ENCODE data around the gene CD200.

Gene CD200

DNA sequence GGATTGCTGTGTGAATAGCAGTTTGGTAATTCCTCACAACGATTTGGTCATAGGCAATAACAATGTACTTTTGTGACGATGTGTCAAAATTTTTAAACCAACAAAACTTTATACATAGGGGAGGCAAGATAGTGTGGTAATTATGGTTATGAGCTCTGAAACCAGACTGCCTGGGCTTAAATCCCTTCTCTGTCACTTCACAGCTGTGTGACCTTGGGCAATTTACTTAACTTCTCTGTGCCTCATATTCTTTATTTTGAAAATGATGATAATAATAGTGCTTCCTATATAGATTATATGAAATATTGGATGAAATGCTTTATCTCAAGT, 5.7 kb downstream of the CD200 start:
- TF ChIP-seq Cebpa-rat (IDR thresholded peaks at IDR 0.05), result no peak
- no peak overlapping the region for H3K4me2 ChIP-seq
- H3K27ac ChIP-seq, result no peak overlapping the region
- H3K9ac ChIP-seq, result no peak overlapping the region
- H3K36me3 ChIP-seq, result no peaks in the 10 kb centered on the region; a peak in 1 of 22 replicates
- no peaks in the 10 kb centered on the region for H4K20me1 ChIP-seq
- H3K27me3 ChIP-seq, result peaks cover 19 to 24% (median 21%) of the 10 kb centered on the region in 11 experiments
- 0 out of 20 replicates have a peak, but pooled peaks cover 0 to under 1% (median 0%) of the 10 kb centered on the region in 10 experiments for H3K4me1 ChIP-seq
- H3K4me3 ChIP-seq, result no peak overlapping the region
- H3K9me3 ChIP-seq (replicated peaks in 1 of 11), result peaks cover 4 to 11% (median 6%) of the 10 kb centered on the region in 11 experiments; a peak in 21 of 22 replicates

DNA sequence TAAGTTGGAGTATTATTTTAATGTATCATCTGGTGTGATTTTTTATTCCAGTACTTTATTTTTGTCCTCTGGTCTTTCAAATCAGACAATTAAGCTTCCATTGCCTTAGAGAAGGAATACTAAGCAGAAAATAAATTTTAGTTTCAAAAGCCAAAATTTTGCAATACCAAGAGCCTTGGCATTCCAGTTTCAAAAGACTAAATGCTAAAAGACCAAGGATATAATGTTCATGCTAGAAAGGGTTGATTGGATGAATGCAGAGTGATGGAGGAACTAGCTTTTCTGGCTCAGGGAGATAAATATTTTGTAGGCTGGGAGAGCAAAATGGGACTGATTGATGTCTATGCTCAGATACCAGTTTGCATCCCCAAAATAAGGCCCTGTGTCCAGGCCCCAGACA, 6.2 kb downstream of the CD200 start:
- Histone ChIP-seq H3K4me1 (no peaks in the 10 kb centered on the region), H3K27ac (no peak overlapping the region), H3K4me2 (no peak overlapping the region), H3K4me3 (no peak overlapping the region), H3K27me3 (peaks cover 14 to 19% (median 17%) of the 10 kb centered on the region in 11 experiments), H3K9me3 (replicated peaks in 1 of 11) (peaks cover 4 to 14% (median 8%) of the 10 kb centered on the region in 11 experiments; a peak in 21 of 22 replicates), H4K20me1 (no peaks in the 10 kb centered on the region), H3K36me3 (no peaks in the 10 kb centered on the region; a peak in 1 of 22 replicates), H3K9ac (no peak overlapping the region)
- TF ChIP-seq Cebpa-rat (IDR thresholded peaks at IDR 0.05), result no peak

DNA sequence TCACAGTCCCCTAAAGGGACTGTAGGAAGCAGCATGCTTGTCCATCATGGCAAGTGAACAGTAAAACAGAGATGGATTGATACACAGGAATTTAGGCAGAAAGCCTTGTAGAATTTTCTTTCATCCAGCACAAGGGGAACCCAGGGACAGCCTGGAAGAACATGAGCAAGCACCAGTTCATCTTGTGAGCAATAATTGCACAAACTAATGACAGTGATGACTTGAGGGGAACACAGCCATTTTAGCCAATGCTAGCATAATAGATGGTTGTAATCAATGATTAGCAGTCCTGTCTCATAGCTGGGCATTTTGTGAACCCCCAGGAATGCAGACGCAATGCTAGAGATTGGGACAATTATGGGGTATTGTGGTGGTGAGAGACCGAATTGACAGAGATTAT, 6.7 kb downstream of the CD200 start:
- no peak overlapping the region for H3K4me2 ChIP-seq
- H4K20me1 ChIP-seq, result no peaks in the 10 kb centered on the region
- no peak overlapping the region for H3K27ac ChIP-seq
- H3K36me3 ChIP-seq, result no peaks in the 10 kb centered on the region; a peak in 1 of 22 replicates
- H3K4me3 ChIP-seq, result no peak overlapping the region
- peaks cover 4 to 17% (median 9%) of the 10 kb centered on the region in 11 experiments; a peak in 21 of 22 replicates for H3K9me3 ChIP-seq (replicated peaks in 1 of 11)
- no peak overlapping the region for H3K9ac ChIP-seq
- H3K27me3 ChIP-seq, result peaks cover 10 to 14% (median 12%) of the 10 kb centered on the region in 11 experiments
- no peaks in the 10 kb centered on the region for H3K4me1 ChIP-seq
- no peak for TF ChIP-seq Cebpa-rat (IDR thresholded peaks at IDR 0.05)

DNA sequence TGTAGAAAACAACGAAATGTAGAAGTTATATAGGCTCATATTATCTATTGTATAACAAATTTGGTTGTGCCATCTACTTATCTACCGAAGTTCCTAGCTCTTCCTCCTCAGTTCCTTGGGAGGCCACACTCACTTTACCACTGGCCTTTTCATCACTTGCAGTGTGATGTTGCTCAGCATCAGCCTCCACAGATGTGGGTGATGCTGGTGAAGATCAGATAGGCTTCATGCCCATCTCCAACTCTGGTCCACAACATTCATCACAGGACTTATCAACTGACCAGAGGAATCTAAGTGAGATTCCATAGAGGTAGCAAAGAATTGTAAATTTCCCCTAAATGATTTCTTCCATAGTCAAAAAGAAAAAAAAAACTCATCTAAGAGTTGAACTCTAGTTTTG, 8.4 kb downstream of the CD200 start:
- Histone ChIP-seq H3K4me1 (no peaks in the 10 kb centered on the region), H3K36me3 (no peaks in the 10 kb centered on the region; a peak in 1 of 22 replicates), H3K27ac (no peak overlapping the region), H3K27me3 (no peaks in the 10 kb centered on the region), H3K9me3 (replicated peaks in 1 of 11) (peaks cover 4 to 19% (median 9%) of the 10 kb centered on the region in 11 experiments; a peak in 21 of 22 replicates), H3K4me3 (no peak overlapping the region), H3K9ac (no peak overlapping the region), H4K20me1 (no peaks in the 10 kb centered on the region), H3K4me2 (no peak overlapping the region)
- TF ChIP-seq Cebpa-rat (IDR thresholded peaks at IDR 0.05), result no peak

DNA sequence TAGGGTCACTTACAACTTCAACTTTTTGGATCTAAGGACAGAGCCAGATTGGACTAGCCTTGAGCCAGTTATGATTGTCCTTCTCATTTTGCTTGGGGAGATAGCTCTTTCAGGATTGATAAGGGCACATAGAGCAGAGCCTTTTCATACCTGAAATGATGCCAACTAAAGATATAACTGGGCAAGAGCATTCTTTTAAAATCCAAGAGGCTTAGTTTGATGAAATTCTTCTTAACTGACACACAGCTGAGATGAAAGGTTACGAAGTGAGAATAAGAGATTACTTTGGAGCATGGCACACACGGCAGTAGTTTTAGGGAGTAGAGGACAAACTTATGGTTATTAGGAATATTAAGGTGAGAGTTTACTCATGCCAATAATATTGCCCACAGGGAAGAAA, 12.7 kb downstream of the CD200 start:
- H3K4me1 ChIP-seq, result no peaks in the 10 kb centered on the region
- no peaks in the 10 kb centered on the region; a peak in 1 of 22 replicates for H3K36me3 ChIP-seq
- no peaks in the 10 kb centered on the region for H4K20me1 ChIP-seq
- H3K9me3 ChIP-seq (replicated peaks in 1 of 11), result peaks cover 4 to 19% (median 9%) of the 10 kb centered on the region in 11 experiments; a peak in 21 of 22 replicates
- no peak overlapping the region for H3K4me2 ChIP-seq
- no peak for TF ChIP-seq Cebpa-rat (IDR thresholded peaks at IDR 0.05)
- H3K9ac ChIP-seq, result no peak overlapping the region
- no peak overlapping the region for H3K4me3 ChIP-seq
- H3K27ac ChIP-seq, result no peak overlapping the region
- no peaks in the 10 kb centered on the region for H3K27me3 ChIP-seq

DNA sequence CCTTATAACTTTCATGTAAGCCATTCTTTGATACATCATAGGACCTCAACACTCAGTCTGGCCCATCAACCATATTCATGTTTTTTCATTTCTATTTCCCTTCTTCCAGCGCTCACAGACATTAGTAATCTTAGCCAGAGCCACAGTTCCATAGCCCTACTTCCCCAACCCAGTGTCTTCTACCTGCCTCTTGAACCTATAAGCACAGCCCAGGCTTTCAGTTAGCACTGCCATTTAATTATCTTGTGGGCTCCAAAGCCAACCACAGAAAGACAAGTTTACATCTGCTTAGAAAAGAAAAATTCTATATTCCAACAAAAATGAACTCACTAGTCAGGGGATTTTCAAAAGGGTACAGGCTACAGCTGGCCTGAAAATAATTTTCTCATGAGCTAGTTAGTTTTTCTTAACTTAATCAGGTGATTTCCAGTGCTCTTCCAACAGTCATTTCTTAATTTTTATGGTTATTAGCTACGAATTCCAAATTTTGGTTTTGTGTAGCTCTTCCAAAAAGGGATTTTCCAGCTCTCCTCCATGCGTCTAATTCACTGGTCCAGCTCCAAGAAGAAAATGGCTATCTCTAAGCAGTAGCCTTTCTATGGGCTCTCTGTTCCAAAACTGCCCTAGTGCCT, 13.7 kb downstream of the CD200 start:
- no peaks in the 10 kb centered on the region for H3K27me3 ChIP-seq
- H3K4me1 ChIP-seq, result peaks cover 0 to 6% (median 1%) of the 10 kb centered on the region in 10 experiments; a peak in 9 of 20 replicates
- no peak for TF ChIP-seq Cebpa-rat (IDR thresholded peaks at IDR 0.05)
- no peaks in the 10 kb centered on the region; a peak in 1 of 22 replicates for H3K36me3 ChIP-seq
- no peak overlapping the region for H3K4me2 ChIP-seq
- no peaks in the 10 kb centered on the region for H4K20me1 ChIP-seq
- no peak overlapping the region for H3K27ac ChIP-seq
- H3K9ac ChIP-seq, result no peak overlapping the region
- no peak overlapping the region for H3K4me3 ChIP-seq
- peaks cover 4 to 19% (median 9%) of the 10 kb centered on the region in 11 experiments; a peak in 21 of 22 replicates for H3K9me3 ChIP-seq (replicated peaks in 1 of 11)

DNA sequence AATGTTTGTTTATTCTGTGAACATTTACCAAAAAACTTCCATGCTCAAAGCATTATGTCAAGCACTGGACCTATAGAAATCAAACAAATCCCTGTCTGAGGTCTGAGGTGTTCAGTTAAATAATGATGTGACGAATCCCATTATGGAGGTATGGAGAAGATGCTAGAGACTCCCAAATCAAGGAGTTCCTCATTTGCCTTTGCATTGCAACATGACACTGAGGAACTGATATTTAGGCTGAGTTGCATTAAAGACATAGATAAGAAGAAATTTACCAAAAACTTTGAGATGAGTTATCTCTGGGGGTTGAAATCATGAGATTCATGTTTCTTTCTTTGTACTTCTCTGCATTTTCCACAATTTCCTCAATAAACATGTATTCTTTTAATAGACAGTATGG, 16.0 kb downstream of the CD200 start:
- Histone ChIP-seq H4K20me1 (no peaks in the 10 kb centered on the region), H3K27me3 (no peaks in the 10 kb centered on the region), H3K36me3 (no peaks in the 10 kb centered on the region), H3K9ac (no peak overlapping the region), H3K4me1 (peaks cover 0 to 10% (median 3%) of the 10 kb centered on the region in 10 experiments; a peak in 9 of 20 replicates), H3K4me2 (no peak overlapping the region), H3K9me3 (replicated peaks in 1 of 11) (peaks cover 0 to 12% (median 4%) of the 10 kb centered on the region in 11 experiments; a peak in 7 of 22 replicates), H3K27ac (no peak overlapping the region), H3K4me3 (no peak overlapping the region)
- TF ChIP-seq Cebpa-rat (IDR thresholded peaks at IDR 0.05), result no peak

DNA sequence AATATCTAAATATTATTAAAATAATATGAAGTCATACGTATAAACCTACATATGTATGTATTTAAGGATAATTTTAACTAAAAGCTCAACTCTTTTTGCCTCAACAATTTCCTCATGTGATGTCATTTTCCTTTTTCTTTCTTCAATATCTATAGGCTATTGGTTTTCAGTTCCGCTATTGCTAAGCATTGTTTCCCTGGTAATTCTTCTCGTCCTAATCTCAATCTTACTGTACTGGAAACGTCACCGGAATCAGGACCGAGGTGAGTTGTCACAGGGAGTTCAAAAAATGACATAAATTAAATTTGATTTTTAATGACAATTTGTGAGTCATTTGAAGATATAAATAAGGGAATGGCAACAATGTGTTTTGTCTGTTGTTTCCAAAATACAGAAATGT, 16.6 kb downstream of the CD200 start:
- no peaks in the 10 kb centered on the region for H4K20me1 ChIP-seq
- H3K4me2 ChIP-seq, result no peak overlapping the region
- TF ChIP-seq Cebpa-rat (IDR thresholded peaks at IDR 0.05), result no peak
- H3K4me3 ChIP-seq, result no peak overlapping the region
- peaks cover 0 to 10% (median 3%) of the 10 kb centered on the region in 10 experiments; a peak in 9 of 20 replicates for H3K4me1 ChIP-seq
- peaks cover 0 to 6% (median 0%) of the 10 kb centered on the region in 11 experiments; a peak in 2 of 22 replicates for H3K9me3 ChIP-seq (replicated peaks in 1 of 11)
- no peak overlapping the region for H3K9ac ChIP-seq
- no peaks in the 10 kb centered on the region for H3K27me3 ChIP-seq
- no peaks in the 10 kb centered on the region for H3K36me3 ChIP-seq
- H3K27ac ChIP-seq, result no peak overlapping the region

DNA sequence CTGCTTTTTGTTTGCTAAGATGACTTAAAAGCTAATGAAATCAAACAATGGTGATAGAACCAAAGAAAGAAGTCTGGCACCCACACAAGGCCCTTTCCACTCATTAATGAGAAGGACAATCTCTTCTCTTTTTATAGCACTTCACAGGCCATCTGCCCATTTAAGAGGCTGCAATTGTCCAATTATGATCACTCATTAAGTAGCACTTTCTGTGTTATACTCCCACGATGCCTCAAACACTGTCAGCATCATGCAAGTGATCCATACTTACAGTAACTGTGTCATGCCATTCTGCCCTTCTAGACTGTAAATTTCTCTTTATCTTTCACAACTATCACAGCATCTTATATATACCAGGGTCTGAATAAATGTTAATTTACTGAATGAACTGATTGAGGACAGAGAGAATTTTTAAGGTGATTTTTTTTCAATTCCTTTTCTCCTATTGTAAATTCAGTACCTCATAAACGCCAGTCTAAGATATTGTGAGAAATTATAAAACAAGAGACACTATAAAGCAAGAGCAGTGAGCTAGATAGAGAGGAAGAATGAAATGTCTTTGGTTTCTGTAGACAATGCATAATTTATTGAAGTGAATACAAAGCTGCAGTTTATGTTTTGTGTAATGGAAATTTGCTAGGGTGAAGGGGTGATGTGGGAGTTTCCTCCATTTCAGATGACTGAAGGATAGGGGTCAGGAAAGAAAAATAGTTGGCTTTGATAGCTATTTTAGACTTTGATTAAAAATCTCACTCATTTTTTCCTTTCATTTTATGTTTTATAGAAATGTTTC, 17.3 kb downstream of the CD200 start:
- no peak overlapping the region for H3K9ac ChIP-seq
- no peak overlapping the region for H3K4me2 ChIP-seq
- H3K27ac ChIP-seq, result no peak overlapping the region
- no peaks in the 10 kb centered on the region; a peak in 1 of 22 replicates for H3K9me3 ChIP-seq (replicated peaks in 1 of 11)
- no peak for TF ChIP-seq Cebpa-rat (IDR thresholded peaks at IDR 0.05)
- H3K4me3 ChIP-seq, result no peak overlapping the region
- H4K20me1 ChIP-seq, result no peaks in the 10 kb centered on the region
- H3K4me1 ChIP-seq, result peaks cover 0 to 10% (median 5%) of the 10 kb centered on the region in 10 experiments; a peak in 9 of 20 replicates
- H3K27me3 ChIP-seq, result no peaks in the 10 kb centered on the region
- H3K36me3 ChIP-seq, result no peaks in the 10 kb centered on the region
